ENCODE measurements around the gene BHLHE23.

The BHLHE23 gene

DNA sequence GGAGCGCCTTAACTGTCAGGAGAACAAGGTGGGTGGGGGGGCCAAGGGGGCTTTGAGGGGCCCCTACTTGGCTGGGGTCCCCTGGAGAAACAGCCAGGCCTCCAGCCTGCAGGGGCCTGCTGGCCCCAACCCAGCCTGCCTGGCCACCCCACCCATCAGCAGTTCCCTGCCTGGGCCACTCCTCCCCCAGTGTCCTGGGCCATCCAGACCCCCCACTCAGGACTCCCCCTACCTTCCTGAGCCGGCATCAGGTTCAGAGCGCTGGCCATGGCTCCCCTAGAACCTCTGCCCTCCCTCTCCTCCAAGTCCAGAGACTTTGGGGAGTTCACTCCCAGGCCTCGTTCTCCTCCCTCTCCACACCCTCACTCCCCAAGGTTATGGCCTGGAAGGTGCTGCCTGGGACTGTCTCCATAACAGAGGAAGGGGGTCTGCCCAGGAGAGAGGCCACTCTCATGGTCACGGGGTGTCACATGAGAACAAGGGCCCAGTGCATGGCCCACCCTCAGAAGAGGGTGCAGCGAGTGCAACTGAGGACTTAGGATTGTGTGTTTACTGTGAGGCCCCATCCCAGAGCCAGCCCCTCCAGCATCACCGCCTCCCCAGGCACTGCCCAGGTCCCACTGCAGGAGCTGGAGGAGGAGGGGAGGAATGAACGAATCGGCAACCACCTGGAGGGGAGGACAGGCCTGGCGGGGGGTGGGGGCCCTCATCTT, 48.2 kb downstream of the BHLHE23 start:
- DNase-seq, result no peak

- no peak for DNase-seq
These were observed 49.3 kb downstream of the BHLHE23 start for GRCh38 chr20:62957136-62958117.

DNA sequence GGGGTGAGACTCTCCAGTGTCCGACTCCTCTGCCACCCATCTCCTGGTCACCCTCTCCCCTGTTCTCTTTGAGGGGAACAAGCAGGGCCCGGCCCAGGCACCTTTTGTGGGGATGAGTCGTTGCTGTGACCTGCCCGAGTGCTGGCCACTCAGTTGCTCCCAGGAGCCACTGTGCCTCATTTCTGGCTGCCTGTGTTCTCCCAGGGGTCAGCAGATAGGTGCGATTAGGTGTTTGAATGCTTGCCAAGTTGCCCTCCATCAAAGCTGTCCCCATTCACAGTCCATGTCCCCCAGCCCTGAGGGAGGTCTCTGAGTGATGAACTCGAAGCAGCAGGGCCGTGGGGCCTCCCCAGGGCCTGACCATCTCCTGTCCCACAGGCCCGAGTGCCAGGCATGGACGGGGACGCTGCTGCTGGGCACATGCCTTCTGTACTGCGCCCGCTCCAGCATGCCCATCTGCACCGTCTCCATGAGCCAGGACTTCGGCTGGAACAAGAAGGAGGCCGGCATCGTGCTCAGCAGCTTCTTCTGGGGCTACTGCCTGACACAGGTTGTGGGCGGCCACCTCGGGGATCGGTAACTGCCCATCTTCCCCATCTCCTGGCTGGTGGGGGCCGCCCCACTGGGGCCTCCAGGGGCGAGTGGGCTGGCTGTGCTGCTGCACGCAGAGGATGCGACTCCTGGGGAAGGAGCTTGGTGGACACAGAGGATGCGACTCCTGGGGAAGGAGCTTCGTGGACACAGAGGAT, 50.2 kb downstream of the BHLHE23 start:
- no peak for DNase-seq

All from retina (tissue), 1 donor.